K562 (cell line): ENCODE results near the gene CYLD. TPM values are rescaled to one million over a fixed set of nuclear protein-coding genes. Genes with fewer than 3 reads are reported as not detected.

Experiments used
- ATAC-seq: fragments of 200-7000 bp; cut with Tn5 transposase; 3 replicates; pipeline ENCODE4 v1.9.1; 2020; ENCODE audit warnings: moderate library complexity
- BruUV-seq: library from RNA; stranded (reverse); fragments of 400-500 nt; replicated peaks from 2 replicates; lab custom pipeline; 2021; lab: Mats Ljungman, UMichigan
- CTCF ChIA-PET: fragments of 300-600 bp; formaldehyde crosslinking; extraction: SDS; loops from one replicate; lab custom pipeline; 2021; ENCODE audit warnings: low intra/inter-chr PET ratio; lab: Yijun Ruan, JAX
- POLR2A ChIA-PET: fragments of 300-600, 350-650 bp; sonication (Branson Sonifier 250); formaldehyde crosslinking; extraction: SDS; loops from one replicate; lab custom pipeline; 2021; ENCODE audit warnings: antibody characterized with exemption, inconsistent platforms; lab: Yijun Ruan, JAX
- DNase-seq, 4 experiments: peaks; one replicate each; pipeline versions ENCODE4 v3.0.0 to v3.0.0-alpha.2; 2011 to 2018; ENCODE audit warnings: low spot score in 3 of 4, mixed read lengths in 3 of 4; ENCODE audit errors: extremely low read depth in 1 of 4
- FAIRE-seq: peaks from 2 replicates; lab custom pipeline; 2011; peaks lifted over from hg19 to GRCh38; lab: Jason Lieb, UNC
- H2AFZ ChIP-seq: 2 replicates; pipeline ENCODE4 v1.6.0; 2011; ENCODE audit warnings: low read depth, low read length, control low read depth, inconsistent platforms
- H3K27ac ChIP-seq: fragments of 200-600 bp; 3 replicates; pipeline ENCODE4 v1.8.0; 2011; ENCODE audit warnings: low read depth, mild to moderate bottlenecking, control low read depth, inconsistent platforms, low read length, moderate library complexity, mixed read lengths; ENCODE audit errors: extremely low read depth
- H3K27me3 ChIP-seq, 2 experiments: fragments of 300-600 bp in 1 of 2; 2 replicates in 1 of 2; 3 replicates in 1 of 2; pipeline versions ENCODE4 v1.6.0 to v1.8.0; 2011; ENCODE audit warnings: inconsistent platforms in 2 of 2, low read length in 2 of 2, mild to moderate bottlenecking in 1 of 2, mixed read lengths in 1 of 2, moderate library complexity in 1 of 2; ENCODE audit not compliant: control insufficient read depth in 2 of 2, insufficient read depth in 2 of 2
- H3K36me3 ChIP-seq: fragments of 300-600 bp; 3 replicates; pipeline ENCODE4 v1.8.0; 2011; ENCODE audit warnings: mild to moderate bottlenecking, low read length, inconsistent platforms; ENCODE audit not compliant: control insufficient read depth, insufficient read depth
- H3K4me1 ChIP-seq, 2 experiments: fragments of 200-600 bp in 1 of 2; replicated peaks in 1 of 2; 2 replicates in 1 of 2; 3 replicates in 1 of 2; pipeline versions ENCODE4 v1.5.1 to v1.8.0; 2011; ENCODE audit warnings: inconsistent platforms in 2 of 2, low read length in 2 of 2, mild to moderate bottlenecking in 1 of 2, mixed read lengths in 1 of 2, moderate library complexity in 1 of 2; ENCODE audit not compliant: control insufficient read depth in 2 of 2, insufficient read depth in 2 of 2
- H3K4me2 ChIP-seq: 2 replicates; pipeline ENCODE4 v1.6.1; 2011; ENCODE audit warnings: low read length, control low read depth, inconsistent platforms, mixed read lengths; ENCODE audit not compliant: insufficient read depth
- H3K4me3 ChIP-seq: fragments of 200-600 bp; sonication (generic), shearing (Covaris generic); 2 replicates; pipeline ENCODE4 v1.5.1; 2016; ENCODE audit warnings: control low read depth, inconsistent platforms
- H3K79me2 ChIP-seq: fragments of 200-600 bp; 3 replicates; pipeline ENCODE4 v1.8.0; 2011; ENCODE audit warnings: low read length, inconsistent platforms; ENCODE audit not compliant: control insufficient read depth, insufficient read depth
- H3K9ac ChIP-seq, 2 experiments: 2 replicates each; pipeline versions ENCODE4 v1.6.0 to v1.6.1; 2011; ENCODE audit warnings: low read depth in 2 of 2, low read length in 2 of 2, control low read depth in 1 of 2, inconsistent platforms in 1 of 2, mild to moderate bottlenecking in 1 of 2, mixed read lengths in 1 of 2; ENCODE audit not compliant: insufficient read depth in 1 of 2
- H3K9me1 ChIP-seq: one replicate; pipeline ENCODE4 v1.6.0; 2011; ENCODE audit warnings: inconsistent platforms, mild to moderate bottlenecking, low read length, moderate library complexity; ENCODE audit not compliant: control insufficient read depth, insufficient read depth
- H3K9me3 ChIP-seq: replicated peaks from 2 replicates; pipeline ENCODE4 v1.5.1; 2011; ENCODE audit warnings: low read depth, low read length, inconsistent platforms; ENCODE audit not compliant: control insufficient read depth, insufficient read depth
- H4K20me1 ChIP-seq: replicated peaks from 2 replicates; pipeline ENCODE4 v1.6.1; 2011; ENCODE audit warnings: low read length, inconsistent platforms, mixed read lengths; ENCODE audit not compliant: control insufficient read depth, insufficient read depth
- BACH1 ChIP-seq: fragments of 200-800 bp; sonication (Bioruptor generic); IDR thresholded peaks from 2 replicates; pipeline ENCODE4 v1.6.1; 2016; ENCODE audit warnings: missing genetic modification characterization, missing compliant biosample characterization
- NR2C1 ChIP-seq, 2 experiments: fragments of 450-650 bp; IDR thresholded peaks; 2 replicates each; pipeline ENCODE4 v1.6.1; 2017; ENCODE audit warnings: mild to moderate bottlenecking in 2 of 2, antibody characterized with exemption in 1 of 2, inconsistent platforms in 1 of 2, missing compliant biosample characterization in 1 of 2, missing genetic modification characterization in 1 of 2
- RBBP5 ChIP-seq: fragments of 200-600 bp; sonication (generic); IDR thresholded peaks from 2 replicates; pipeline ENCODE4 v1.6.1; 2012; ENCODE audit warnings: borderline replicate concordance, mild to moderate bottlenecking, low read length, control low read depth, inconsistent platforms; ENCODE audit not compliant: insufficient read depth, poor library complexity, severe bottlenecking
- RBM39 ChIP-seq: fragments of 200-400 bp; formaldehyde crosslinking; optimal IDR thresholded peaks from 2 replicates; pipeline ENCODE3; 2018; ENCODE audit warnings: low read depth, low read length
- SPI1 ChIP-seq: IDR thresholded peaks from 2 replicates; pipeline ENCODE4 v1.6.1; 2011; ENCODE audit warnings: low read depth, low read length, control low read depth, borderline replicate concordance
- TBP ChIP-seq: optimal IDR thresholded peaks from 2 replicates; pipeline ENCODE3; 2011; ENCODE audit warnings: low read depth, low read length, improper control_type of control experiment
- XRCC4 ChIP-seq: IDR thresholded peaks from one replicate; pipeline ENCODE4 v1.6.1; 2011; ENCODE audit not compliant: insufficient read depth, insufficient read length; ENCODE audit errors: extremely low read depth
- WGBS: fragments of 100-300 bp; shearing (Covaris generic); methylation state at CpG from one replicate; pipeline ENCODE4 v1.1.6; 2016; ENCODE audit warnings: low coverage, mixed read lengths; ENCODE audit not compliant: insufficient coverage; ENCODE audit errors: missing lambda C conversion rate; 5-methylcytosine and 5-hydroxymethylcytosine counted together
- in situ Hi-C: fragments of 300-500 bp; cut with MboI; formaldehyde crosslinking; loops from 4 replicates; pipeline ENCODE4 v1.15.0; 2018; ENCODE audit warnings: inconsistent platforms, mixed read lengths
- intact Hi-C: fragments of 100-400 bp; cut with micrococcal nuclease; formaldehyde crosslinking; loops from 2 replicates; pipeline ENCODE4 v1.14.2; 2022
- polyA plus RNA-seq, 8 experiments: library from polyadenylated mRNA; depleted of rRNA in 4 of 8; stranded (reverse) in 5 of 8; unstranded in 3 of 8; fragments of >200 nt; fragmentation: Nextera tagmentation in 2 of 8; fragmentation: Illumina TruSeq in 1 of 8; extraction: Ambion mirVana in 2 of 8; extraction: Trizol in 1 of 8; gene quantifications; 2 replicates each; pipeline versions ENCODE4 v1.2.1 to v1.2.3, GENCODE V29; 2011 to 2014; ENCODE audit warnings: inconsistent platforms in 1 of 8, missing spikeins in 1 of 8
- total RNA-seq, 7 experiments: library from RNA; depleted of rRNA in 6 of 7; stranded (reverse); fragments of >200 nt in 6 of 7; fragmentation: Illumina TruSeq in 2 of 7; extraction: Trizol in 2 of 7; gene quantifications; 2 replicates each; pipeline versions ENCODE4 v1.2.1 to v1.2.3, GENCODE V29; 2011 to 2021; ENCODE audit warnings: low replicate concordance in 1 of 7
- TF ChIP-seq, protein P1 (sequence below): fragments of 250-450 bp; sonication (Bioruptor Pico); IDR thresholded peaks from 2 replicates; pipeline ENCODE4 v1.9.0; 2021; ENCODE audit warnings: mild to moderate bottlenecking
- TF ChIP-seq, protein P2 (sequence below): fragments of 250-450 bp; sonication (Bioruptor Pico); IDR thresholded peaks from 2 replicates; pipeline ENCODE4 v1.8.0; 2022; ENCODE audit warnings: moderate library complexity, mild to moderate bottlenecking, inconsistent platforms
- TF ChIP-seq, protein P3 (sequence below), 2 experiments: fragments of 450-650 bp; conservative IDR thresholded peaks; 2 replicates each; pipeline ENCODE4 v1.6.1; 2017; ENCODE audit warnings: mild to moderate bottlenecking in 2 of 2, moderate library complexity in 2 of 2
- TF ChIP-seq, protein P4 (sequence below), 2 experiments: IDR thresholded peaks in 1 of 2; conservative IDR thresholded peaks in 1 of 2; 2 replicates each; pipeline ENCODE4 v1.6.1; 2016; ENCODE audit warnings: low read depth in 2 of 2, mild to moderate bottlenecking in 1 of 2, missing compliant biosample characterization in 1 of 2, missing genetic modification characterization in 1 of 2, moderate library complexity in 1 of 2
- TF ChIP-seq, protein P5 (sequence below): sonication (generic); formaldehyde crosslinking; IDR thresholded peaks from 2 replicates; pipeline ENCODE4 v1.8.0; 2022; ENCODE audit warnings: missing genetic modification reagents, mild to moderate bottlenecking, borderline replicate concordance

The CYLD gene
- total and polyA plus RNA-seq, 9 of the 15 experiments (the other 6 are each of a cell fraction or from before 2014, with no cell fraction given), result 3.4 to 7.4 (median 5.3) TPM

DNA sequence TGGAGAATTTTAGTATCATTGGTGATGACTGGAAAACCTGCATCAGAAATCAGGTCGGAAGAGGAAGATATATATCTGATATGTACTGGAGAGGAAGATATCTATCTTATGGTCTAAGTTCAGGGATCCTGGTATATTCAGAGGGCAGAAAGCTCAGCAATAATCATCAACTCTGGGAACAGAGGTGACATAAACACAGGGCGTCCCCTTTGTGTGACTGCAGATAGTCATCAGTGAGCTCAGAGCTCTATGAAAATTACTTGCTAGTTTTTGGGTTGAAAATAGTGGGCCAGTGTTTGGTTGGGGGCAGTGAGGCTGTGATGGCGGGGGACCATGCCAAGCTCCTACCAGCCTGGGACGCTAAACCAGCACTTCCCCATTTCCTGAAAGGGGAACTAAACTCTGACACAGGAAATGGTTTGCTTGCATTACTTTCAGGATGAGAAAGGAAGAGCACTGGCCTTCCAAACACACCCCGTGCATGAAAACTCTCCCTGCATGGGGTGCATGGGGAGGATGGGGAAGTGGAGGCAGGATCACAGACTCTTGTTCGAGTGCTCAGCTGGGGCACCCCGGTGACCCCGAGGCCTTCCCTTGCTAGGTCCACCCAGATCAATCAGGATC lies 32.7 kb upstream of the CYLD start (continued):
- TF ChIP-seq, protein P1, sequence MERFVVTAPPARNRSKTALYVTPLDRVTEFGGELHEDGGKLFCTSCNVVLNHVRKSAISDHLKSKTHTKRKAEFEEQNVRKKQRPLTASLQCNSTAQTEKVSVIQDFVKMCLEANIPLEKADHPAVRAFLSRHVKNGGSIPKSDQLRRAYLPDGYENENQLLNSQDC (CRISPR knock-in tag), result no peak
- TF ChIP-seq NR2C1 (IDR thresholded peaks at IDR 0.05) (no peak), NR2C1 (tag; IDR thresholded peaks at IDR 0.05) (peak; percentile 70)
- TF ChIP-seq, protein P2, sequence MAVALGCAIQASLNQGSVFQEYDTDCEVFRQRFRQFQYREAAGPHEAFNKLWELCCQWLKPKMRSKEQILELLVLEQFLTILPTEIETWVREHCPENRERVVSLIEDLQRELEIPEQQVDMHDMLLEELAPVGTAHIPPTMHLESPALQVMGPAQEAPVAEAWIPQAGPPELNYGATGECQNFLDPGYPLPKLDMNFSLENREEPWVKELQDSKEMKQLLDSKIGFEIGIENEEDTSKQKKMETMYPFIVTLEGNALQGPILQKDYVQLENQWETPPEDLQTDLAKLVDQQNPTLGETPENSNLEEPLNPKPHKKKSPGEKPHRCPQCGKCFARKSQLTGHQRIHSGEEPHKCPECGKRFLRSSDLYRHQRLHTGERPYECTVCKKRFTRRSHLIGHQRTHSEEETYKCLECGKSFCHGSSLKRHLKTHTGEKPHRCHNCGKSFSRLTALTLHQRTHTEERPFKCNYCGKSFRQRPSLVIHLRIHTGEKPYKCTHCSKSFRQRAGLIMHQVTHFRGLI, result no peak

DNA sequence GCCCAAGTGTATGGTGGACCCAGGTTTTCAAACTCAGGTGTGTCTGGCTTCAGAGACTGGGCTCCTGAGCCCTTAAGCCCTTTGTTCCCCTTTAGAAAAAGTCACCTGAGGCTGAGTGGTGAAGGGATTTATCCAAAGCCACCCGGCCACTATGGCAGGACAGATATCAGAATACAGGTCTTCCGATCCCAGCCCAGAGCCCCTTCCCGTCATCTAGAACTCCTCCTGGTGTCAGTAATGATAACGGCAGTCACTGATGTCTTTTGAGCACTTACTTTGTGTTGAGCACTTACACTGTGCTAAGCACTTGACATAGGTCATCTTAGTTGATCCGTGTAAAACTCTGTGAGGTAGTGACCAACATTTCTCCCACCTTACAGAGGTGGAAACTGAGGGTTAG lies 31.9 kb upstream of the CYLD start:
- H3K4me2 ChIP-seq, result no peak overlapping the region
- peaks cover 0 to 13% of the 10 kb centered on the region in 2 experiments; a peak in 3 of 5 replicates for H3K4me1 ChIP-seq
- POLR2A ChIA-PET, result no interaction called here
- H3K9me3 ChIP-seq, result no peaks in the 10 kb centered on the region
- H3K79me2 ChIP-seq, result no peaks in the 10 kb centered on the region
- in situ Hi-C loops (no loop called here), intact Hi-C loops (no loop called here)
- no peaks in the 10 kb centered on the region for H4K20me1 ChIP-seq
- no peak overlapping the region for H3K9ac ChIP-seq
- peaks cover 12 to 39% of the 10 kb centered on the region in 2 experiments; a peak in 4 of 5 replicates for H3K27me3 ChIP-seq
- FAIRE-seq (no peak), DNase-seq (no peak), ATAC-seq (peak; percentile 53; the same call in 2 of the 3 replicates)
- H3K9me1 ChIP-seq, result no peaks in the 10 kb centered on the region
- H3K4me3 ChIP-seq, result no peak overlapping the region
- BruUV-seq, result no TSS peak
- no peaks in the 10 kb centered on the region for H3K36me3 ChIP-seq
- 7% methylated on average over 5 of the region's 5 CpGs for WGBS
- H2AFZ ChIP-seq, result no peak overlapping the region
- H3K27ac ChIP-seq, result no peak overlapping the region
- CTCF ChIA-PET, result no interaction called here
- TF ChIP-seq, protein P3, sequence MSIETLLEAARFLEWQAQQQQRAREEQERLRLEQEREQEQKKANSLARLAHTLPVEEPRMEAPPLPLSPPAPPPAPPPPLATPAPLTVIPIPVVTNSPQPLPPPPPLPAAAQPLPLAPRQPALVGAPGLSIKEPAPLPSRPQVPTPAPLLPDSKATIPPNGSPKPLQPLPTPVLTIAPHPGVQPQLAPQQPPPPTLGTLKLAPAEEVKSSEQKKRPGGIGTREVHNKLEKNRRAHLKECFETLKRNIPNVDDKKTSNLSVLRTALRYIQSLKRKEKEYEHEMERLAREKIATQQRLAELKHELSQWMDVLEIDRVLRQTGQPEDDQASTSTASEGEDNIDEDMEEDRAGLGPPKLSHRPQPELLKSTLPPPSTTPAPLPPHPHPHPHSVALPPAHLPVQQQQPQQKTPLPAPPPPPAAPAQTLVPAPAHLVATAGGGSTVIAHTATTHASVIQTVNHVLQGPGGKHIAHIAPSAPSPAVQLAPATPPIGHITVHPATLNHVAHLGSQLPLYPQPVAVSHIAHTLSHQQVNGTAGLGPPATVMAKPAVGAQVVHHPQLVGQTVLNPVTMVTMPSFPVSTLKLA (conservative IDR thresholded peaks at IDR 0.05), result no peak
- TF ChIP-seq BACH1 (tag) (no peak), SPI1 (no peak), RBBP5 (no peak), RBM39 (no peak), TBP (no peak), XRCC4 (no peak)
- TF ChIP-seq, protein P4, sequence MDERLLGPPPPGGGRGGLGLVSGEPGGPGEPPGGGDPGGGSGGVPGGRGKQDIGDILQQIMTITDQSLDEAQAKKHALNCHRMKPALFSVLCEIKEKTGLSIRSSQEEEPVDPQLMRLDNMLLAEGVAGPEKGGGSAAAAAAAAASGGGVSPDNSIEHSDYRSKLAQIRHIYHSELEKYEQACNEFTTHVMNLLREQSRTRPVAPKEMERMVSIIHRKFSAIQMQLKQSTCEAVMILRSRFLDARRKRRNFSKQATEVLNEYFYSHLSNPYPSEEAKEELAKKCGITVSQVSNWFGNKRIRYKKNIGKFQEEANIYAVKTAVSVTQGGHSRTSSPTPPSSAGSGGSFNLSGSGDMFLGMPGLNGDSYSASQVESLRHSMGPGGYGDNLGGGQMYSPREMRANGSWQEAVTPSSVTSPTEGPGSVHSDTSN (CRISPR knock-in tag; IDR thresholded peaks at IDR 0.05; ENCODE audit: low read depth), result no peak
- TF ChIP-seq, protein P4 (tag; conservative IDR thresholded peaks at IDR 0.05; ENCODE audit: low read depth), result no peak
- TF ChIP-seq, protein P5, sequence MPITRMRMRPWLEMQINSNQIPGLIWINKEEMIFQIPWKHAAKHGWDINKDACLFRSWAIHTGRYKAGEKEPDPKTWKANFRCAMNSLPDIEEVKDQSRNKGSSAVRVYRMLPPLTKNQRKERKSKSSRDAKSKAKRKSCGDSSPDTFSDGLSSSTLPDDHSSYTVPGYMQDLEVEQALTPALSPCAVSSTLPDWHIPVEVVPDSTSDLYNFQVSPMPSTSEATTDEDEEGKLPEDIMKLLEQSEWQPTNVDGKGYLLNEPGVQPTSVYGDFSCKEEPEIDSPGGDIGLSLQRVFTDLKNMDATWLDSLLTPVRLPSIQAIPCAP (CRISPR knock-in tag), result no peak
